HepG2 (cell line): ENCODE data around the gene SLC35B2. TPM values are rescaled to one million over a fixed set of nuclear protein-coding genes. Genes with fewer than 3 reads are reported as not detected.

Experiments
- ATAC-seq: fragments of 200-7000 bp; cut with Tn5 transposase; 3 replicates; pipeline ENCODE4 v1.9.1; 2020; ENCODE audit warnings: mild to moderate bottlenecking, moderate library complexity
- BruUV-seq: library from RNA; stranded (reverse); fragments of 400-500 nt; replicated peaks from 2 replicates; lab custom pipeline; 2021; lab: Mats Ljungman, UMichigan
- CTCF ChIA-PET: fragments of 300-600 bp; formaldehyde crosslinking; extraction: SDS; loops from one replicate; lab custom pipeline; 2021; ENCODE audit warnings: low total read pairs, inconsistent platforms, low intra/inter-chr PET ratio; lab: Yijun Ruan, JAX
- POLR2A ChIA-PET: fragments of 350-600 bp; sonication (Branson Sonifier 250); formaldehyde crosslinking; loops from one replicate; lab custom pipeline; 2020; ENCODE audit warnings: antibody characterized with exemption, inconsistent platforms; lab: Yijun Ruan, JAX
- DNase-seq: peaks from one replicate; pipeline ENCODE4 v3.0.0-alpha.2; 2015; ENCODE audit warnings: low spot score
- FAIRE-seq: peaks from 3 replicates; lab custom pipeline; 2011; peaks lifted over from hg19 to GRCh38; lab: Jason Lieb, UNC
- H2AFZ ChIP-seq: one replicate; pipeline ENCODE4 v1.6.1; 2011; ENCODE audit warnings: low read length, inconsistent platforms
- H3K27ac ChIP-seq: fragments of 300-600 bp; 3 replicates; pipeline ENCODE4 v1.8.0; 2011; ENCODE audit warnings: mixed run types, mild to moderate bottlenecking, mixed read lengths, low read length, inconsistent platforms; ENCODE audit not compliant: insufficient read depth; ENCODE audit errors: extremely low read length
- H3K27me3 ChIP-seq, 2 experiments: fragments of 200-600 bp in 1 of 2; 2 replicates in 1 of 2; 3 replicates in 1 of 2; pipeline versions ENCODE4 v1.6.0 to v1.8.0; 2011; ENCODE audit warnings: low read length in 2 of 2, mild to moderate bottlenecking in 2 of 2, moderate library complexity in 2 of 2, inconsistent platforms in 1 of 2; ENCODE audit not compliant: insufficient read depth in 2 of 2, control insufficient read depth in 1 of 2
- H3K36me3 ChIP-seq, 2 experiments: fragments of 200-600 bp in 1 of 2; replicated peaks in 1 of 2; 2 replicates in 1 of 2; 3 replicates in 1 of 2; pipeline versions ENCODE4 v1.5.1 to v1.8.0; 2011; ENCODE audit warnings: low read length in 2 of 2, inconsistent platforms in 1 of 2; ENCODE audit not compliant: insufficient read depth in 2 of 2, control insufficient read depth in 1 of 2
- H3K4me1 ChIP-seq: 2 replicates; pipeline ENCODE4 v1.5.1; 2012; ENCODE audit warnings: low read length, inconsistent platforms; ENCODE audit not compliant: insufficient read depth
- H3K4me2 ChIP-seq: 2 replicates; pipeline ENCODE4 v1.6.0; 2011; ENCODE audit warnings: low read depth, low read length, inconsistent platforms
- H3K4me3 ChIP-seq, 3 experiments: fragments of 200-600 bp in 1 of 3; sonication (generic), shearing (Covaris generic) in 1 of 3; replicated peaks in 1 of 3; 2 replicates each; pipeline ENCODE4 v1.5.1; 2011 to 2016; ENCODE audit warnings: low read length in 3 of 3, inconsistent platforms in 2 of 3, low read depth in 2 of 3, mild to moderate bottlenecking in 2 of 3, control low read depth in 1 of 3, mixed read lengths in 1 of 3; ENCODE audit not compliant: insufficient read depth in 1 of 3
- H3K79me2 ChIP-seq: one replicate; pipeline ENCODE4 v1.6.1; 2011; ENCODE audit warnings: low read length, inconsistent platforms; ENCODE audit not compliant: insufficient read depth
- H3K9ac ChIP-seq: 2 replicates; pipeline ENCODE4 v1.6.0; 2011; ENCODE audit warnings: mild to moderate bottlenecking, low read depth, low read length, inconsistent platforms; ENCODE audit not compliant: insufficient read depth
- H3K9me3 ChIP-seq: 2 replicates; pipeline ENCODE4 v1.5.1; 2012; ENCODE audit warnings: mild to moderate bottlenecking, low read length
- H4K20me1 ChIP-seq: 2 replicates; pipeline ENCODE4 v1.6.0; 2011; ENCODE audit warnings: inconsistent platforms, mild to moderate bottlenecking, low read length, moderate library complexity; ENCODE audit not compliant: insufficient read depth
- HNF4A ChIP-seq: sonication (generic); formaldehyde crosslinking; IDR thresholded peaks from 2 replicates; pipeline ENCODE4 v1.4.0; 2020; ENCODE audit warnings: missing genetic modification reagents
- MEF2D ChIP-seq: sonication (generic); formaldehyde crosslinking; IDR thresholded peaks from 2 replicates; pipeline ENCODE4 v1.5.1; 2020; ENCODE audit warnings: mild to moderate bottlenecking, missing genetic modification reagents
- SRY ChIP-seq: sonication (generic); formaldehyde crosslinking; IDR thresholded peaks from 2 replicates; pipeline ENCODE4 v1.8.0; 2022; ENCODE audit warnings: mild to moderate bottlenecking, missing genetic modification reagents
- TAF15 ChIP-seq: fragments of 200-400 bp; formaldehyde crosslinking; IDR thresholded peaks from one replicate; pipeline ENCODE4 v1.6.1; 2018; ENCODE audit warnings: mild to moderate bottlenecking, low read depth, low read length; ENCODE audit not compliant: poor library complexity, severe bottlenecking
- TCF7 ChIP-seq: sonication (generic); IDR thresholded peaks from 2 replicates; pipeline ENCODE4 v1.6.1; 2016; ENCODE audit warnings: antibody characterized with exemption, low read depth
- TRIM24 ChIP-seq: sonication (generic); formaldehyde crosslinking; IDR thresholded peaks from 2 replicates; pipeline ENCODE4 v1.8.0; 2022; ENCODE audit warnings: mild to moderate bottlenecking, missing genetic modification reagents
- ZNF280B ChIP-seq: sonication (generic); formaldehyde crosslinking; IDR thresholded peaks from 2 replicates; pipeline ENCODE4 v1.5.0; 2020; ENCODE audit warnings: missing genetic modification reagents, mild to moderate bottlenecking, borderline replicate concordance
- ZNF841 ChIP-seq: sonication (generic); formaldehyde crosslinking; IDR thresholded peaks from 2 replicates; pipeline ENCODE4 v1.8.1; 2023; ENCODE audit warnings: missing genetic modification reagents, borderline replicate concordance
- WGBS: methylation state at CpG from one replicate; pipeline ENCODE4 v1.1.6; 2017; ENCODE audit warnings: low lambda C conversion rate; 5-methylcytosine and 5-hydroxymethylcytosine counted together
- in situ Hi-C: cut with HindIII; loops from 2 replicates; pipeline ENCODE4 v1.10.0; 2017; ENCODE audit warnings: low pct_unique_long_range_greater_than_20kb; ENCODE audit not compliant: extremely low pct_ligation_motif_present
- intact Hi-C: fragments of 100-400 bp; cut with micrococcal nuclease; formaldehyde crosslinking; loops from one replicate; pipeline ENCODE4 v1.10.0; 2022; ENCODE audit not compliant: unreplicated experiment
- polyA plus RNA-seq, 8 experiments: library from polyadenylated mRNA; depleted of rRNA in 3 of 8; stranded (reverse) in 7 of 8; unstranded in 1 of 8; fragments of >200 nt; fragmentation: Illumina TruSeq in 4 of 8; extraction: Trizol in 4 of 8; gene quantifications; 2 replicates each; pipeline versions ENCODE4 v1.2.1 to v1.2.3, GENCODE V29; 2011 to 2016; ENCODE audit warnings: low read depth in 4 of 8, missing spikeins in 1 of 8, mixed read lengths in 1 of 8; ENCODE audit not compliant: insufficient read depth in 1 of 8
- total RNA-seq, 5 experiments: library from RNA; depleted of rRNA; stranded (reverse); fragments of >200 nt; fragmentation: Illumina TruSeq; extraction: Trizol; gene quantifications; 2 replicates each; pipeline ENCODE4 v1.2.3, GENCODE V29; 2016; ENCODE audit warnings: low read depth in 1 of 5
- TF ChIP-seq, protein P1 (sequence below): IDR thresholded peaks from 2 replicates; pipeline ENCODE4 v1.6.1; 2012; ENCODE audit warnings: low read depth, low read length, improper control_type of control experiment

SLC35B2 gene
- total and polyA plus RNA-seq, 2 of the 13 experiments (the other 11 are each of a cell fraction or from before 2014, with no cell fraction given): 61.1 to 148 TPM

- ATAC-seq (no peak), FAIRE-seq (no peak), DNase-seq (no peak)
- Histone ChIP-seq H3K4me1 (no peaks in the 10 kb centered on the region), H3K4me2 (no peak overlapping the region), H3K4me3 (no peak overlapping the region), H2AFZ (no peak overlapping the region), H3K9me3 (no peaks in the 10 kb centered on the region), H4K20me1 (no peaks in the 10 kb centered on the region), H3K27me3 (no peaks in the 10 kb centered on the region), H3K79me2 (no peaks in the 10 kb centered on the region), H3K27ac (no peak overlapping the region), H3K36me3 (peaks cover 50 to 63% of the 10 kb centered on the region in 2 experiments), H3K9ac (no peak overlapping the region)
- intact Hi-C loops: no loop called here
- WGBS: 88% methylated on average over 12 of the region's 12 CpGs
- BruUV-seq: no TSS peak
- in situ Hi-C loops: no loop called here
- CTCF ChIA-PET: interaction anchor here (3.9 kb wide), 1 partner anchor 35 kb away, joined by 37 read pairs; no protein-coding TSS in a partner anchor
- no peak for TF ChIP-seq MEF2D (CRISPR knock-in tag)
- TF ChIP-seq HNF4A: no peak
- TF ChIP-seq, protein P1, sequence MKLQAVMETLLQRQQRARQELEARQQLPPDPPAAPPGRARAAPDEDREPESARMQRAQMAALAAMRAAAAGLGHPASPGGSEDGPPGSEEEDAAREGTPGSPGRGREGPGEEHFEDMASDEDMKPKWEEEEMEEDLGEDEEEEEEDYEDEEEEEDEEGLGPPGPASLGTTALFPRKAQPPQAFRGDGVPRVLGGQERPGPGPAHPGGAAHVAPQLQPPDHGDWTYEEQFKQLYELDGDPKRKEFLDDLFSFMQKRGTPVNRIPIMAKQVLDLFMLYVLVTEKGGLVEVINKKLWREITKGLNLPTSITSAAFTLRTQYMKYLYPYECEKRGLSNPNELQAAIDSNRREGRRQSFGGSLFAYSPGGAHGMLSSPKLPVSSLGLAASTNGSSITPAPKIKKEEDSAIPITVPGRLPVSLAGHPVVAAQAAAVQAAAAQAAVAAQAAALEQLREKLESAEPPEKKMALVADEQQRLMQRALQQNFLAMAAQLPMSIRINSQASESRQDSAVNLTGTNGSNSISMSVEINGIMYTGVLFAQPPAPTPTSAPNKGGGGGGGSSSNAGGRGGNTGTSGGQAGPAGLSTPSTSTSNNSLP: no peak
- POLR2A ChIA-PET: no interaction called here
These were observed 45.5 kb upstream of the SLC35B2 start for GRCh38 chr6:44302856-44303255.

DNA sequence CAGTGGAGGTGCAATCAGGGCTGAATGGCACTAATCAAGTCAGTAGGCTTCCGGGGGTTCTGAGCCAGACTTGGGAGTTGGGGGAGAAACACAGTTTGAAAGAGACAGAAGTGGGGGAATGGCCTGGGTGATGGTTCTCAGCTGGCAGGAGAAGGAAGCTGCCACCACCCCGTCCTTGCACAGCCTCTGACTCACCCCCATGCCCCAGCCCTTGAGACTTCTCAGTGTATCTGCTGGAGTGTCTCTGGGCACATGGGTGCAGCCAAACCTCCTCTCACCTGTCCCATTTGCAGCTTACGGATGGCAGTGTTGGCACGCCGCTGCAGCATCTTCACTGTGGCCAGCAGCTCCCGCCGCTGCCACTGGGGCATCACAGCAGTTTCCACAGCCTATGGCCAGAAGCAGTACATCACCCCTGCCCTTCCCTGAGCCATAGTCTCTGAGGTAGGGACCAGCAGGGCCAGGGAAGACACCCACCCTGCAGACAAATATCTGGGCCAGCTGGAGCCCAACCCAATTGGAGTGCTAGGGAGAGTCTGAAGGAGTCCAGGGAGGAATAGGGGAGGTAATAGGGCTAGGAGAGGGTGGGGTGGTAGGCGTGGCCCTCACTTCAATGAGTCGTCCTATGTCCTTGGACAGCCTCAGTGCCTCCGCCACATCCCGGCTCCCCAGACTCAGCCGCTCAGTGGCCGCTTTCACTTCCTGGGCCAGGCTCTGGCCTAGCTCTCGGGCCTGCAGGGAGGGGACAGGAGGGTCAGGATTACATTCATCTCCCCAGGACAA is 44.6 kb upstream of the SLC35B2 start:
- no TSS peak for BruUV-seq
- Histone ChIP-seq H3K4me1 (no peaks in the 10 kb centered on the region), H3K4me3 (no peak overlapping the region), H3K9ac (no peak overlapping the region), H4K20me1 (no peaks in the 10 kb centered on the region), H2AFZ (no peak overlapping the region), H3K79me2 (no peaks in the 10 kb centered on the region), H3K9me3 (no peaks in the 10 kb centered on the region), H3K27ac (no peak overlapping the region), H3K4me2 (no peak overlapping the region), H3K36me3 (peaks cover 48 to 54% of the 10 kb centered on the region in 2 experiments), H3K27me3 (no peaks in the 10 kb centered on the region)
- no peak for DNase-seq
- POLR2A ChIA-PET: no interaction called here
- in situ Hi-C loops: no loop called here
- CTCF ChIA-PET: interaction anchor here (3.9 kb wide), 1 partner anchor 34 kb away, joined by 37 read pairs; no protein-coding TSS in a partner anchor
- intact Hi-C loops: no loop called here
- 97% methylated on average over 14 of the region's 14 CpGs for WGBS
- ATAC-seq: no peak
- FAIRE-seq: no peak
- TF ChIP-seq TAF15 (no peak), ZNF841 (CRISPR knock-in tag) (no peak), TRIM24 (CRISPR knock-in tag) (no peak), SRY (CRISPR knock-in tag) (no peak), ZNF280B (no peak), TCF7 (no peak)
- TF ChIP-seq, all 625 proteins: peak for 0
